Endodermal cell (in vitro differentiated cells): ENCODE data around the gene DNAJC3. TPM values are rescaled to one million over a fixed set of nuclear protein-coding genes. Genes with fewer than 3 reads are reported as not detected.
A peak's percentile ranks its signal among the peaks of the same experiment; 100 is the strongest.
"Not testable (repeated sequence)": the region's sequence is repeated elsewhere in the genome, so short reads cannot be mapped to it uniquely, and the experiment has no call there.

Source experiments
- DNase-seq: peaks from one replicate; pipeline ENCODE4 v3.0.0-alpha.2; 2017
- H3K27ac ChIP-seq: 2 replicates; pipeline ENCODE4 v1.5.1; 2013; ENCODE audit warnings: mild to moderate bottlenecking, low read depth, low read length, moderate library complexity
- H3K27me3 ChIP-seq: 2 replicates; pipeline ENCODE4 v1.6.1; 2013; ENCODE audit warnings: mild to moderate bottlenecking, low read length, moderate library complexity; ENCODE audit not compliant: insufficient read depth, control insufficient read depth, poor library complexity, severe bottlenecking
- H3K36me3 ChIP-seq: 2 replicates; pipeline ENCODE4 v1.7.0; 2013; ENCODE audit warnings: mild to moderate bottlenecking, low read length, moderate library complexity; ENCODE audit not compliant: control insufficient read depth, insufficient read depth
- H3K4me1 ChIP-seq: one replicate; pipeline ENCODE4 v1.7.0; 2013; ENCODE audit warnings: low read length; ENCODE audit not compliant: control insufficient read depth, insufficient read depth
- H3K4me3 ChIP-seq: 2 replicates; pipeline ENCODE4 v1.5.1; 2013; ENCODE audit warnings: mild to moderate bottlenecking, low read length, moderate library complexity
- H3K9ac ChIP-seq: 2 replicates; pipeline ENCODE4 v1.6.1; 2013; ENCODE audit warnings: mild to moderate bottlenecking, low read length, moderate library complexity; ENCODE audit not compliant: poor library complexity, severe bottlenecking; ENCODE audit errors: extremely low read depth
- H3K9me3 ChIP-seq: 2 replicates; pipeline ENCODE4 v1.6.1; 2013; ENCODE audit warnings: mild to moderate bottlenecking, low read length, moderate library complexity; ENCODE audit not compliant: control insufficient read depth
- H3K27ac Mint-ChIP-seq: 2 replicates; pipeline ENCODE4 v1.8.0; 2020; ENCODE audit warnings: mixed read lengths
- H3K27me3 Mint-ChIP-seq: 2 replicates; pipeline ENCODE4 v1.8.0; 2021; ENCODE audit warnings: mild to moderate bottlenecking, mixed read lengths; ENCODE audit not compliant: insufficient read depth
- H3K36me3 Mint-ChIP-seq: 2 replicates; pipeline ENCODE4 v1.8.0; 2020; ENCODE audit warnings: low read depth, mixed read lengths
- H3K4me1 Mint-ChIP-seq: 2 replicates; pipeline ENCODE4 v1.8.0; 2020; ENCODE audit warnings: mixed read lengths
- H3K4me3 Mint-ChIP-seq: 2 replicates; pipeline ENCODE4 v1.8.0; 2020; ENCODE audit warnings: mild to moderate bottlenecking, moderate library complexity, mixed read lengths
- H3K9me3 Mint-ChIP-seq: 2 replicates; pipeline ENCODE4 v1.8.0; 2020; ENCODE audit warnings: mild to moderate bottlenecking, mixed read lengths
- CTCF ChIP-seq: fragments of 200-600 bp; sonication (generic); conservative IDR thresholded peaks from 2 replicates; pipeline ENCODE4 v1.5.0; 2021; ENCODE audit warnings: antibody characterized with exemption, mild to moderate bottlenecking
- WGBS, 2 experiments: methylation state at CpG; one replicate each; pipeline versions ENCODE4 v1.1.5 to v1.1.7; 2013; ENCODE audit warnings: missing lambda C conversion rate in 2 of 2, mixed read lengths in 1 of 2; ENCODE audit not compliant: insufficient coverage in 1 of 2, insufficient read length in 1 of 2; 5-methylcytosine and 5-hydroxymethylcytosine counted together
- total RNA-seq, 2 donors: library from RNA; stranded (reverse); fragmentation: NEBNext Ultra II Directional in 1 of 2; extraction: Animal tissue kit (Norgen Biotek cat#: 25700) in 1 of 2; gene quantifications; 2 replicates in 1 of 2; 3 replicates in 1 of 2; pipeline ENCODE4 v1.2.1, GENCODE V29; 2021

DNAJC3 gene
- total RNA-seq, 2 donors from 2014 or later = 20.6 to 31.5 TPM

- H3K9ac ChIP-seq = no peak overlapping the region
- H3K27ac Mint-ChIP-seq = no peak overlapping the region
- H3K27ac ChIP-seq = no peak overlapping the region
- no peaks in the 10 kb centered on the region for H3K27me3 Mint-ChIP-seq
- H3K4me1 ChIP-seq = no peaks in the 10 kb centered on the region
- TF ChIP-seq CTCF = no peak
- peaks cover 46% of the 10 kb centered on the region for H3K9me3 ChIP-seq
- H3K27me3 ChIP-seq = no peaks in the 10 kb centered on the region
- WGBS, 2 experiments = no CpG with 5 or more reads among the region's 2 CpGs
- H3K4me3 Mint-ChIP-seq = no peak overlapping the region
- H3K9me3 Mint-ChIP-seq = peaks cover 50% of the 10 kb centered on the region
- peaks cover 73% of the 10 kb centered on the region for H3K36me3 Mint-ChIP-seq
- H3K4me3 ChIP-seq = no peak overlapping the region
- H3K36me3 ChIP-seq = peaks cover 35% of the 10 kb centered on the region
- no peak for DNase-seq
- no peaks in the 10 kb centered on the region for H3K4me1 Mint-ChIP-seq
Measured at GRCh38 chr13:95728957-95729356, 52.0 kb downstream of the DNAJC3 start.

- H3K36me3 Mint-ChIP-seq = peaks cover 47% of the 10 kb centered on the region
- no peaks in the 10 kb centered on the region for H3K27me3 ChIP-seq
- no peaks in the 10 kb centered on the region for H3K4me1 Mint-ChIP-seq
- no peak overlapping the region for H3K9ac ChIP-seq
- H3K4me3 Mint-ChIP-seq = no peak overlapping the region
- H3K4me3 ChIP-seq = peak overlapping the region; percentile 1
- H3K27me3 Mint-ChIP-seq = no peaks in the 10 kb centered on the region
- peaks cover 61% of the 10 kb centered on the region for H3K9me3 Mint-ChIP-seq
- no peaks in the 10 kb centered on the region for H3K4me1 ChIP-seq
- H3K27ac Mint-ChIP-seq = no peak overlapping the region
- 93 to 100% methylated on average over 2 of the region's 2 CpGs for WGBS, 2 experiments
- peaks cover 6% of the 10 kb centered on the region for H3K36me3 ChIP-seq
- no peak overlapping the region for H3K27ac ChIP-seq
- no peak for TF ChIP-seq CTCF
- DNase-seq = no peak
- H3K9me3 ChIP-seq = peaks cover 49% of the 10 kb centered on the region
Measured at GRCh38 chr13:95734124-95734523, 57.2 kb downstream of the DNAJC3 start.

- H3K4me3 Mint-ChIP-seq = peak overlapping the region; percentile 57
- WGBS, 2 experiments = 8% methylated on average over 2 of the region's 37 CpGs; no CpG with 5 or more reads in 1 of the 2 experiments
- not testable (repeated sequence) for H3K27me3 ChIP-seq, DNase-seq, H3K27ac ChIP-seq, H3K9ac ChIP-seq, H3K9me3 ChIP-seq, H3K4me1 Mint-ChIP-seq, H3K36me3 ChIP-seq, H3K4me1 ChIP-seq, H3K36me3 Mint-ChIP-seq, H3K27me3 Mint-ChIP-seq
- H3K27ac Mint-ChIP-seq = peak overlapping the region; percentile 17
- peak overlapping the region; percentile 61 for H3K4me3 ChIP-seq
- peaks cover 18% of the 10 kb centered on the region for H3K9me3 Mint-ChIP-seq
Measured at GRCh38 chr13:95740071-95740978, 63.4 kb downstream of the DNAJC3 start.
